ENCODE results near the gene ERAL1.

GRCh38 chr17:28873839-28874238, 19.0 kb downstream of the ERAL1 start:
- TF ChIP-seq GATA3 (IDR thresholded peaks at IDR 0.05; ENCODE audit: low read depth, low read length) = no peak
- no peak for TF ChIP-seq GATA2 (IDR thresholded peaks at IDR 0.05; ENCODE audit: low read depth, low read length)

Measured in SH-SY5Y (cell line).